ENCODE data around the gene MARS1.

The MARS1 gene

GRCh38 chr12:57519796-57520052 is 31.9 kb downstream of the MARS1 start:
- peak overlapping the region; percentile 84 for H3K27ac ChIP-seq (ENCODE audit: low read depth, low read length)
- H3K9me3 ChIP-seq (ENCODE audit: control insufficient read depth, insufficient read depth, low read depth, low read length), result no peaks in the 10 kb centered on the region
- H3K4me1 ChIP-seq (ENCODE audit: control insufficient read depth, insufficient read depth, low read length), result peaks cover 29% of the 10 kb centered on the region
- H3K9ac ChIP-seq (ENCODE audit: low read length), result peak overlapping the region; percentile 99
- peak overlapping the region; percentile 90 for H3K4me3 ChIP-seq (ENCODE audit: low read depth, low read length)
- H3K27me3 ChIP-seq (ENCODE audit: control insufficient read depth, insufficient read depth, low read length), result no peaks in the 10 kb centered on the region
- H3K36me3 ChIP-seq (ENCODE audit: control insufficient read depth, insufficient read depth, low read length), result peaks cover 57% of the 10 kb centered on the region

- H3K27ac ChIP-seq (ENCODE audit: low read depth, low read length), result peak within 1 kb of the TSS; percentile 84
These were observed 32.4 kb downstream of the MARS1 start, which contains the start of gene DDIT3 for GRCh38 chr12:57520053-57520818. DDIT3 (minus strand) TSS chr12:57520514; CDS start chr12:57517406, 3,108 bp downstream.

GRCh38 chr12:57521525-57522010 is 33.7 kb downstream of the MARS1 start:
- Histone ChIP-seq H3K9me3 (ENCODE audit: control insufficient read depth, insufficient read depth, low read depth, low read length) (no peaks in the 10 kb centered on the region), H3K27me3 (ENCODE audit: control insufficient read depth, insufficient read depth, low read length) (no peaks in the 10 kb centered on the region), H3K36me3 (ENCODE audit: control insufficient read depth, insufficient read depth, low read length) (peaks cover 47% of the 10 kb centered on the region), H3K4me3 (ENCODE audit: low read depth, low read length) (peak overlapping the region; percentile 92), H3K9ac (ENCODE audit: low read length) (peak overlapping the region; percentile 88), H3K27ac (ENCODE audit: low read depth, low read length) (no peak overlapping the region; the same call in 1 of the 2 replicates), H3K4me1 (ENCODE audit: control insufficient read depth, insufficient read depth, low read length) (peaks cover 29% of the 10 kb centered on the region)

More at GRCh38 chr12:57520053-57520818, 32.4 kb downstream of the MARS1 start, which contains the start of gene DDIT3:
- Histone ChIP-seq H3K4me1 (ENCODE audit: control insufficient read depth, insufficient read depth, low read length) (peaks cover 29% of the 10 kb centered on the region), H3K4me3 (ENCODE audit: low read depth, low read length) (peak within 1 kb of the TSS; percentile 92), H3K9me3 (ENCODE audit: control insufficient read depth, insufficient read depth, low read depth, low read length) (no peaks in the 10 kb centered on the region), H3K9ac (ENCODE audit: low read length) (peak within 1 kb of the TSS; percentile 99), H3K27me3 (ENCODE audit: control insufficient read depth, insufficient read depth, low read length) (no peaks in the 10 kb centered on the region), H3K36me3 (ENCODE audit: control insufficient read depth, insufficient read depth, low read length) (peaks cover 55% of the 10 kb centered on the region)

GRCh38 chr12:57522011-57522886 is 34.4 kb downstream of the MARS1 start, which contains the start of gene MBD6:
MBD6 (plus strand) TSS chr12:57522824; CDS start chr12:57524304, 1,480 bp downstream.
- Histone ChIP-seq H3K27ac (ENCODE audit: low read depth, low read length) (peak within 1 kb of the TSS; percentile 0; the same call in 1 of the 2 replicates), H3K27me3 (ENCODE audit: control insufficient read depth, insufficient read depth, low read length) (no peaks in the 10 kb centered on the region), H3K9me3 (ENCODE audit: control insufficient read depth, insufficient read depth, low read depth, low read length) (no peaks in the 10 kb centered on the region), H3K4me1 (ENCODE audit: control insufficient read depth, insufficient read depth, low read length) (peaks cover 29% of the 10 kb centered on the region), H3K36me3 (ENCODE audit: control insufficient read depth, insufficient read depth, low read length) (peaks cover 45% of the 10 kb centered on the region), H3K9ac (ENCODE audit: low read length) (peak within 1 kb of the TSS; percentile 88), H3K4me3 (ENCODE audit: low read depth, low read length) (peak within 1 kb of the TSS; percentile 92)

- peaks cover 44% of the 10 kb centered on the region for H3K36me3 ChIP-seq (ENCODE audit: control insufficient read depth, insufficient read depth, low read length)
- H3K4me1 ChIP-seq (ENCODE audit: control insufficient read depth, insufficient read depth, low read length), result peaks cover 27% of the 10 kb centered on the region
These were observed 35.2 kb downstream of the MARS1 start for GRCh38 chr12:57522887-57523705.

GRCh38 chr12:57523706-57524614 is 36.1 kb downstream of the MARS1 start:
- Histone ChIP-seq H3K36me3 (ENCODE audit: control insufficient read depth, insufficient read depth, low read length) (peaks cover 45% of the 10 kb centered on the region), H3K4me3 (ENCODE audit: low read depth, low read length) (peak overlapping the region; percentile 92), H3K27ac (ENCODE audit: low read depth, low read length) (no peak overlapping the region), H3K27me3 (ENCODE audit: control insufficient read depth, insufficient read depth, low read length) (no peaks in the 10 kb centered on the region), H3K4me1 (ENCODE audit: control insufficient read depth, insufficient read depth, low read length) (peaks cover 19% of the 10 kb centered on the region), H3K9me3 (ENCODE audit: control insufficient read depth, insufficient read depth, low read depth, low read length) (no peaks in the 10 kb centered on the region), H3K9ac (ENCODE audit: low read length) (peak overlapping the region; percentile 67)

More at GRCh38 chr12:57522887-57523705, 35.2 kb downstream of the MARS1 start:
- Histone ChIP-seq H3K27me3 (ENCODE audit: control insufficient read depth, insufficient read depth, low read length) (no peaks in the 10 kb centered on the region), H3K9me3 (ENCODE audit: control insufficient read depth, insufficient read depth, low read depth, low read length) (no peaks in the 10 kb centered on the region), H3K27ac (ENCODE audit: low read depth, low read length) (no peak overlapping the region), H3K4me3 (ENCODE audit: low read depth, low read length) (peak overlapping the region; percentile 92), H3K9ac (ENCODE audit: low read length) (peak overlapping the region; percentile 70)

- Histone ChIP-seq H3K4me3 (ENCODE audit: low read depth, low read length) (no peak overlapping the region), H3K36me3 (ENCODE audit: control insufficient read depth, insufficient read depth, low read length) (peaks cover 45% of the 10 kb centered on the region), H3K4me1 (ENCODE audit: control insufficient read depth, insufficient read depth, low read length) (peaks cover 16% of the 10 kb centered on the region), H3K9ac (ENCODE audit: low read length) (no peak overlapping the region), H3K27me3 (ENCODE audit: control insufficient read depth, insufficient read depth, low read length) (no peaks in the 10 kb centered on the region), H3K27ac (ENCODE audit: low read depth, low read length) (no peak overlapping the region), H3K9me3 (ENCODE audit: control insufficient read depth, insufficient read depth, low read depth, low read length) (no peaks in the 10 kb centered on the region)
These were observed 37.1 kb downstream of the MARS1 start for GRCh38 chr12:57524814-57525614.

GRCh38 chr12:57525615-57526383 is 37.9 kb downstream of the MARS1 start:
- Histone ChIP-seq H3K9me3 (ENCODE audit: control insufficient read depth, insufficient read depth, low read depth, low read length) (no peaks in the 10 kb centered on the region), H3K4me3 (ENCODE audit: low read depth, low read length) (no peak overlapping the region), H3K27me3 (ENCODE audit: control insufficient read depth, insufficient read depth, low read length) (no peaks in the 10 kb centered on the region), H3K9ac (ENCODE audit: low read length) (no peak overlapping the region), H3K27ac (ENCODE audit: low read depth, low read length) (no peak overlapping the region), H3K36me3 (ENCODE audit: control insufficient read depth, insufficient read depth, low read length) (peaks cover 53% of the 10 kb centered on the region), H3K4me1 (ENCODE audit: control insufficient read depth, insufficient read depth, low read length) (peaks cover 16% of the 10 kb centered on the region)
